Loucy (cell line): ENCODE measurements around the gene CDK19.

Source experiments
- H2AFZ ChIP-seq: fragments of 200-600 bp; sonication (generic); 2 replicates; pipeline ENCODE4 v1.6.0; 2016; ENCODE audit warnings: antibody characterized with exemption, mild to moderate bottlenecking, low read length, moderate library complexity
- H3F3A ChIP-seq: fragments of 200-600 bp; 2 replicates; pipeline ENCODE4 v1.6.0; 2016; ENCODE audit warnings: antibody characterized with exemption, low read depth, mild to moderate bottlenecking
- H3K27me3 ChIP-seq: fragments of 200-600 bp; sonication (generic); 2 replicates; pipeline ENCODE4 v1.6.1; 2014; ENCODE audit warnings: low read length, mild to moderate bottlenecking; ENCODE audit not compliant: insufficient read depth, poor library complexity, severe bottlenecking
- H3K36me3 ChIP-seq: fragments of 200-600 bp; sonication (generic); 2 replicates; pipeline ENCODE4 v1.6.1; 2016; ENCODE audit warnings: low read length; ENCODE audit not compliant: insufficient read depth
- H3K4me1 ChIP-seq: fragments of 200-600 bp; sonication (generic); 2 replicates; pipeline ENCODE4 v1.5.1; 2014; ENCODE audit warnings: low read length, mild to moderate bottlenecking; ENCODE audit not compliant: insufficient read depth, poor library complexity, severe bottlenecking
- H3K4me2 ChIP-seq: fragments of 200-600 bp; sonication (generic); 2 replicates; pipeline ENCODE4 v1.6.0; 2014; ENCODE audit warnings: antibody characterized with exemption, low read length, low read depth, mild to moderate bottlenecking; ENCODE audit not compliant: poor library complexity, severe bottlenecking
- H3K4me3 ChIP-seq: fragments of 200-600 bp; sonication (generic); 2 replicates; pipeline ENCODE4 v1.5.1; 2014; ENCODE audit warnings: low read length, mild to moderate bottlenecking, mixed read lengths; ENCODE audit not compliant: poor library complexity, severe bottlenecking
- H3K79me2 ChIP-seq: fragments of 200-600 bp; sonication (generic); 2 replicates; pipeline ENCODE4 v1.6.1; 2014; ENCODE audit warnings: low read length; ENCODE audit not compliant: insufficient read depth
- H3K9ac ChIP-seq: fragments of 200-600 bp; sonication (generic); 2 replicates; pipeline ENCODE4 v1.6.0; 2014; ENCODE audit warnings: mild to moderate bottlenecking, low read depth, low read length, moderate library complexity; ENCODE audit not compliant: poor library complexity, severe bottlenecking
- H3K9me2 ChIP-seq: fragments of 200-600 bp; sonication (generic); replicated peaks from 2 replicates; pipeline ENCODE4 v1.6.1; 2016; ENCODE audit warnings: low read depth, low read length, mixed read lengths
- H3K9me3 ChIP-seq: fragments of 200-600 bp; sonication (generic); 2 replicates; pipeline ENCODE4 v1.6.1; 2014; ENCODE audit warnings: mild to moderate bottlenecking, antibody characterized with exemption, low read length, low read depth; ENCODE audit not compliant: insufficient read depth
- H4K20me1 ChIP-seq: fragments of 200-600 bp; sonication (generic); 2 replicates; pipeline ENCODE4 v1.6.0; 2014; ENCODE audit warnings: antibody characterized with exemption, low read length, mild to moderate bottlenecking; ENCODE audit not compliant: insufficient read depth, poor library complexity, severe bottlenecking
- EZH2phosphoT487 ChIP-seq: fragments of 200-600 bp; IDR thresholded peaks from 2 replicates; pipeline ENCODE4 v1.6.1; 2018; ENCODE audit warnings: antibody characterized with exemption, mild to moderate bottlenecking, moderate library complexity, borderline replicate concordance
- TF ChIP-seq, protein P1 (sequence below): fragments of 200-600 bp; sonication (generic); conservative IDR thresholded peaks from 2 replicates; pipeline ENCODE4 v1.5.1; 2014; ENCODE audit warnings: mild to moderate bottlenecking, antibody characterized with exemption, low read length

The CDK19 gene

GRCh38 chr6:110690106-110690654 lies 125.1 kb downstream of the CDK19 start:
- no peak for TF ChIP-seq EZH2phosphoT487
- TF ChIP-seq, protein P1, sequence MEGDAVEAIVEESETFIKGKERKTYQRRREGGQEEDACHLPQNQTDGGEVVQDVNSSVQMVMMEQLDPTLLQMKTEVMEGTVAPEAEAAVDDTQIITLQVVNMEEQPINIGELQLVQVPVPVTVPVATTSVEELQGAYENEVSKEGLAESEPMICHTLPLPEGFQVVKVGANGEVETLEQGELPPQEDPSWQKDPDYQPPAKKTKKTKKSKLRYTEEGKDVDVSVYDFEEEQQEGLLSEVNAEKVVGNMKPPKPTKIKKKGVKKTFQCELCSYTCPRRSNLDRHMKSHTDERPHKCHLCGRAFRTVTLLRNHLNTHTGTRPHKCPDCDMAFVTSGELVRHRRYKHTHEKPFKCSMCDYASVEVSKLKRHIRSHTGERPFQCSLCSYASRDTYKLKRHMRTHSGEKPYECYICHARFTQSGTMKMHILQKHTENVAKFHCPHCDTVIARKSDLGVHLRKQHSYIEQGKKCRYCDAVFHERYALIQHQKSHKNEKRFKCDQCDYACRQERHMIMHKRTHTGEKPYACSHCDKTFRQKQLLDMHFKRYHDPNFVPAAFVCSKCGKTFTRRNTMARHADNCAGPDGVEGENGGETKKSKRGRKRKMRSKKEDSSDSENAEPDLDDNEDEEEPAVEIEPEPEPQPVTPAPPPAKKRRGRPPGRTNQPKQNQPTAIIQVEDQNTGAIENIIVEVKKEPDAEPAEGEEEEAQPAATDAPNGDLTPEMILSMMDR = no peak
- Histone ChIP-seq H3K9ac (no peak overlapping the region), H3K4me3 (no peak overlapping the region), H3K9me2 (no peaks in the 10 kb centered on the region), H3K79me2 (peaks cover 81% of the 10 kb centered on the region), H3K4me2 (no peak overlapping the region), H3K27me3 (no peaks in the 10 kb centered on the region), H3K36me3 (no peaks in the 10 kb centered on the region; the same call in 1 of the 2 replicates), H3K4me1 (peaks cover 41% of the 10 kb centered on the region), H2AFZ (no peak overlapping the region), H3K9me3 (no peaks in the 10 kb centered on the region), H4K20me1 (no peaks in the 10 kb centered on the region), H3F3A (no peaks in the 10 kb centered on the region)

DNA sequence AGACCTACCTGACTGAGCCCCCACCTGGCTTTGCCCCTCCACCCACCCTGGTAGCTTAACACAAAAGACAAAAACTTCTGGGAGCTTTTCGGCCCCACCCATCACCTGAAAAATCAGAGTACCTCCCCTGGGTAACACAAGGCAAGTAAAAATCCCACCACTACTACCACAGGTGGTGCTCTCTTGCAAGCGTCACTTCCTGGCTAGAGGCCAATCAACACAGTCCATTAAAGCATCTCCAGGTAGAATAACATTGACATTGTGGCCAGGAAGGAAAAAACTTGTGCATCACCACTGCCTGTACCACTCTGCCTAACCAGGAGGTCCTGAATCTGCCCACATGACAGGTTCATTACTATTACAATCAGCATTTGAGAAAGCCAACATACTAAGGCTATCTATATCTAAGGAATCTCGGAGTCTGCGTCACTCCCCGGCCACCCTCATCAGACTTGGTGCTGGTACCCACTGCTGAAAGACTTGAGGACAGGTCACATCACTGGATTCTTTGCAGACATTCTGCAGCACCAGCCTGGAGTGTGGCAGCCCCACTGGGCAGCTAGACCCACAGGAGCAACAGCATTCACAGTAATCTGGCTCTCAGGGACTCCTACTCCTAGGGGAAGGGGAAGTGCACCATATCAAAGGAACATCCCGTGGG lies 125.9 kb downstream of the CDK19 start:
- no peaks in the 10 kb centered on the region for H3K9me3 ChIP-seq
- no peaks in the 10 kb centered on the region for H3K9me2 ChIP-seq
- no peaks in the 10 kb centered on the region for H3K27me3 ChIP-seq
- H2AFZ ChIP-seq = no peak overlapping the region
- H3K36me3 ChIP-seq = no peaks in the 10 kb centered on the region; the same call in 1 of the 2 replicates
- peaks cover 81% of the 10 kb centered on the region for H3K79me2 ChIP-seq
- H3F3A ChIP-seq = no peaks in the 10 kb centered on the region
- no peak for TF ChIP-seq EZH2phosphoT487
- TF ChIP-seq, protein P1 = no peak
- no peak overlapping the region for H3K4me3 ChIP-seq
- H3K4me1 ChIP-seq = peaks cover 42% of the 10 kb centered on the region
- no peak overlapping the region for H3K9ac ChIP-seq
- H3K4me2 ChIP-seq = peak overlapping the region; percentile 11
- no peaks in the 10 kb centered on the region for H4K20me1 ChIP-seq

GRCh38 chr6:110688661-110689268 lies 126.5 kb downstream of the CDK19 start:
- peaks cover 79% of the 10 kb centered on the region for H3K79me2 ChIP-seq
- no peaks in the 10 kb centered on the region for H3K27me3 ChIP-seq
- no peak overlapping the region for H3K4me3 ChIP-seq
- H3K9ac ChIP-seq = no peak overlapping the region
- H3K4me2 ChIP-seq = peak overlapping the region; percentile 11
- H3K36me3 ChIP-seq = no peaks in the 10 kb centered on the region; the same call in 1 of the 2 replicates
- peaks cover 42% of the 10 kb centered on the region for H3K4me1 ChIP-seq
- TF ChIP-seq EZH2phosphoT487 = no peak
- TF ChIP-seq, protein P1 = no peak
- no peaks in the 10 kb centered on the region for H4K20me1 ChIP-seq
- no peak overlapping the region for H2AFZ ChIP-seq
- no peaks in the 10 kb centered on the region for H3K9me3 ChIP-seq
- H3K9me2 ChIP-seq = no peaks in the 10 kb centered on the region
- no peaks in the 10 kb centered on the region for H3F3A ChIP-seq
